ENCODE data around the gene RIF1. TPM values are rescaled to one million over a fixed set of nuclear protein-coding genes. Genes with fewer than 3 reads are reported as not detected.

RIF1 gene
- total RNA-seq, 1 experiment from 2014 or later: 123 TPM

GRCh38 chr2:151481744-151482143 is 72.0 kb downstream of the RIF1 start:
- no peak overlapping the region for H2BK20ac ChIP-seq (ENCODE audit: low read depth, low read length, poor library complexity, severe bottlenecking)
- no peak overlapping the region for H2AK5ac ChIP-seq (ENCODE audit: insufficient read length, low read length)
- H3K4ac ChIP-seq (ENCODE audit: low read depth, low read length): no peak overlapping the region
- H3K27ac ChIP-seq (ENCODE audit: insufficient read length, low read depth, low read length): no peak overlapping the region
- H3K27me3 Mint-ChIP-seq (ENCODE audit: low read depth): no peaks in the 10 kb centered on the region
- DNase-seq: no peak
- H3T11ph ChIP-seq (ENCODE audit: low read length): no peak overlapping the region
- H4K5ac ChIP-seq (ENCODE audit: insufficient read length, low read depth, low read length): no peak overlapping the region
- H2BK15ac ChIP-seq (ENCODE audit: low read depth, low read length): no peak overlapping the region
- no peaks in the 10 kb centered on the region for H3K27me3 ChIP-seq (ENCODE audit: insufficient read depth, low read length)
- no peak overlapping the region for H2AFZ ChIP-seq (ENCODE audit: low read length)
- H3K9ac ChIP-seq (ENCODE audit: extremely low read depth, insufficient read length, low read length): no peak overlapping the region
- no peak overlapping the region for H2BK120ac ChIP-seq (ENCODE audit: low read depth, low read length, poor library complexity, severe bottlenecking)
- H2BK12ac ChIP-seq (ENCODE audit: insufficient read length, low read depth, low read length): no peak overlapping the region
- H3K4me3 Mint-ChIP-seq: no peak overlapping the region
- no peaks in the 10 kb centered on the region for H3K79me2 ChIP-seq (ENCODE audit: insufficient read depth, low read length)
- no peak overlapping the region for H3K18ac ChIP-seq (ENCODE audit: insufficient read length, low read depth, low read length)
- no peak overlapping the region for H3K23ac ChIP-seq (ENCODE audit: insufficient read length, low read depth, low read length)
- H4K20me1 ChIP-seq (ENCODE audit: control insufficient read depth, insufficient read depth, insufficient read length): no peaks in the 10 kb centered on the region
- H3K4me2 ChIP-seq (ENCODE audit: insufficient read depth, insufficient read length, low read length): no peak overlapping the region
- 0 out of 4 replicates have a peak, but pooled peaks cover 0 to 4% of the 10 kb centered on the region in 2 experiments for H3K4me1 Mint-ChIP-seq
- no peaks in the 10 kb centered on the region for H3K79me1 ChIP-seq (ENCODE audit: insufficient read depth, low read depth, low read length, poor library complexity, severe bottlenecking)
- H3K23me2 ChIP-seq (ENCODE audit: insufficient read length, low read depth, low read length, poor library complexity, severe bottlenecking): no peaks in the 10 kb centered on the region
- H2BK5ac ChIP-seq (ENCODE audit: insufficient read length, low read length): no peak overlapping the region
- no peaks in the 10 kb centered on the region for H3K9me3 Mint-ChIP-seq
- H4K8ac ChIP-seq (replicated peaks; ENCODE audit: insufficient read length, low read depth, low read length): no peak overlapping the region
- TF ChIP-seq, protein P1, sequence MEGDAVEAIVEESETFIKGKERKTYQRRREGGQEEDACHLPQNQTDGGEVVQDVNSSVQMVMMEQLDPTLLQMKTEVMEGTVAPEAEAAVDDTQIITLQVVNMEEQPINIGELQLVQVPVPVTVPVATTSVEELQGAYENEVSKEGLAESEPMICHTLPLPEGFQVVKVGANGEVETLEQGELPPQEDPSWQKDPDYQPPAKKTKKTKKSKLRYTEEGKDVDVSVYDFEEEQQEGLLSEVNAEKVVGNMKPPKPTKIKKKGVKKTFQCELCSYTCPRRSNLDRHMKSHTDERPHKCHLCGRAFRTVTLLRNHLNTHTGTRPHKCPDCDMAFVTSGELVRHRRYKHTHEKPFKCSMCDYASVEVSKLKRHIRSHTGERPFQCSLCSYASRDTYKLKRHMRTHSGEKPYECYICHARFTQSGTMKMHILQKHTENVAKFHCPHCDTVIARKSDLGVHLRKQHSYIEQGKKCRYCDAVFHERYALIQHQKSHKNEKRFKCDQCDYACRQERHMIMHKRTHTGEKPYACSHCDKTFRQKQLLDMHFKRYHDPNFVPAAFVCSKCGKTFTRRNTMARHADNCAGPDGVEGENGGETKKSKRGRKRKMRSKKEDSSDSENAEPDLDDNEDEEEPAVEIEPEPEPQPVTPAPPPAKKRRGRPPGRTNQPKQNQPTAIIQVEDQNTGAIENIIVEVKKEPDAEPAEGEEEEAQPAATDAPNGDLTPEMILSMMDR (conservative IDR thresholded peaks at IDR 0.05): no peak
- H3K36me3 Mint-ChIP-seq (ENCODE audit: insufficient read depth in 1 of 3, low read depth in 3 of 3): peaks cover 13 to 54% (median 42%) of the 10 kb centered on the region in 3 experiments; a peak in 6 of 7 replicates
- no peaks in the 10 kb centered on the region for H3K4me1 ChIP-seq (ENCODE audit: insufficient read depth, low read length)
- no peak overlapping the region for H4K91ac ChIP-seq (ENCODE audit: insufficient read length, low read depth, low read length)
- no CpG with 5 or more reads among the region's 5 CpGs for WGBS (ENCODE audit: extremely low coverage, insufficient read length, low lambda C conversion rate)
- H3K14ac ChIP-seq (ENCODE audit: insufficient read depth, low read length): no peak overlapping the region
- H3K9me3 ChIP-seq (ENCODE audit: control insufficient read depth, low read depth, low read length): no peaks in the 10 kb centered on the region
- H3K56ac ChIP-seq (ENCODE audit: insufficient read length, low read depth, low read length): no peak overlapping the region
- peak overlapping the region in 1 of 3 experiments; percentile 5; a peak in 2 of 7 replicates for H3K27ac Mint-ChIP-seq
